T-cell (primary cell): ENCODE results near the gene ZNF816. TPM values are rescaled to one million over a fixed set of nuclear protein-coding genes. Genes with fewer than 3 reads are reported as not detected.
"Not testable (repeated sequence)": the region's sequence is repeated elsewhere in the genome, so short reads cannot be mapped to it uniquely, and the experiment has no call there.

ENCODE experiments used
- ATAC-seq, 4 experiments: fragments of 200-7000 bp in 3 of 4; fragments of 150-1000 bp in 1 of 4; cut with Tn5 transposase; replicated peaks in 1 of 4; 1 replicate in 3 of 4; 2 replicates in 1 of 4; pipeline ENCODE4 v1.10.0; 2021; ENCODE audit warnings: moderate library complexity in 3 of 4, mild to moderate bottlenecking in 2 of 4, moderate number of reproducible peaks in 1 of 4
- CTCF ChIA-PET, 2 donors: fragments of 300-600 bp; sonication (Branson Sonifier 250); formaldehyde crosslinking; loops; one replicate each; lab custom pipeline; 2022; ENCODE audit warnings: antibody characterized with exemption in 2 of 2; lab: Charles Lee
- POLR2A ChIA-PET, 2 donors: fragments of 300-600 bp; sonication (Branson Sonifier 250); formaldehyde crosslinking; loops; one replicate each; lab custom pipeline; 2022; ENCODE audit warnings: antibody characterized with exemption in 2 of 2; lab: Charles Lee
- DNase-seq, 35 experiments: peaks; one replicate each; pipeline versions ENCODE4 v3.0.0 to v3.0.0-alpha.2; 2013 to 2023
- H3K27ac ChIP-seq: one replicate; pipeline ENCODE4 v1.5.1; 2013; ENCODE audit warnings: low read length
- H3K27me3 ChIP-seq, 2 experiments: replicated peaks in 1 of 2; 1 replicate in 1 of 2; 2 replicates in 1 of 2; pipeline versions ENCODE4 v1.6.1 to v1.7.0; 2013; ENCODE audit warnings: low read length in 1 of 2, mixed read lengths in 1 of 2; ENCODE audit not compliant: control insufficient read depth in 2 of 2, insufficient read depth in 2 of 2; ENCODE audit errors: extremely low read depth in 1 of 2
- H3K36me3 ChIP-seq, 2 donors: 1 replicate in 1 of 2; 2 replicates in 1 of 2; pipeline versions ENCODE4 v1.6.1 to v1.7.0; 2013; ENCODE audit warnings: low read length in 1 of 2; ENCODE audit not compliant: control insufficient read depth in 2 of 2, insufficient read depth in 1 of 2; ENCODE audit errors: extremely low read depth in 1 of 2
- H3K4me1 ChIP-seq, 2 experiments: 1 replicate in 1 of 2; 2 replicates in 1 of 2; pipeline versions ENCODE4 v1.6.1 to v1.7.0; 2013; ENCODE audit warnings: low read length in 2 of 2, mixed read lengths in 1 of 2; ENCODE audit not compliant: insufficient read depth in 2 of 2, control insufficient read depth in 1 of 2; ENCODE audit errors: extremely low read depth in 1 of 2
- H3K4me3 ChIP-seq, 2 donors: 1 replicate in 1 of 2; 2 replicates in 1 of 2; pipeline versions ENCODE4 v1.5.1 to v1.7.0; 2013; ENCODE audit warnings: mild to moderate bottlenecking in 2 of 2, low read length in 1 of 2, moderate library complexity in 1 of 2; ENCODE audit not compliant: control insufficient read depth in 1 of 2; ENCODE audit errors: extremely low read depth in 1 of 2
- H3K9me3 ChIP-seq: 2 replicates; pipeline ENCODE4 v1.7.0; 2013
- H3K27ac Mint-ChIP-seq, 2 donors: one replicate each; pipeline ENCODE4 v1.8.0; 2020 to 2021; ENCODE audit warnings: mild to moderate bottlenecking in 2 of 2, mixed read lengths in 2 of 2
- H3K27me3 Mint-ChIP-seq, 2 donors: one replicate each; pipeline ENCODE4 v1.8.0; 2021 to 2022; ENCODE audit warnings: mixed read lengths in 2 of 2
- H3K36me3 Mint-ChIP-seq: one replicate; pipeline ENCODE4 v1.8.0; 2021; ENCODE audit warnings: mixed read lengths
- H3K4me1 Mint-ChIP-seq, 3 donors: one replicate each; pipeline ENCODE4 v1.8.0; 2020 to 2022; ENCODE audit warnings: mixed read lengths in 3 of 3, mild to moderate bottlenecking in 1 of 3
- H3K4me3 Mint-ChIP-seq, 3 donors: one replicate each; pipeline ENCODE4 v1.8.0; 2020 to 2022; ENCODE audit warnings: mild to moderate bottlenecking in 3 of 3, mixed read lengths in 3 of 3, moderate library complexity in 3 of 3
- H3K9me3 Mint-ChIP-seq, 3 donors: one replicate each; pipeline ENCODE4 v1.8.0; 2020 to 2022; ENCODE audit warnings: mixed read lengths in 3 of 3
- WGBS: methylation state at CpG from one replicate; pipeline ENCODE4 v1.1.5; 2013; ENCODE audit warnings: missing lambda C conversion rate; ENCODE audit not compliant: insufficient coverage; 5-methylcytosine and 5-hydroxymethylcytosine counted together
- total RNA-seq, 35 experiments: library from RNA in 6 of 35; stranded (reverse) in 6 of 35; fragments of 120-200 nt in 1 of 35; gene quantifications; one replicate each; pipeline versions ENCODE4 v1.2.1 to v1.2.4 and lab custom pipeline; 2013 to 2026

Gene ZNF816
- total RNA-seq, 5 donors from 2014 or later (not counting 1 experiment from before 2014, with no cell fraction given), result 6.4 to 23.4 (median 19.0) TPM

DNA sequence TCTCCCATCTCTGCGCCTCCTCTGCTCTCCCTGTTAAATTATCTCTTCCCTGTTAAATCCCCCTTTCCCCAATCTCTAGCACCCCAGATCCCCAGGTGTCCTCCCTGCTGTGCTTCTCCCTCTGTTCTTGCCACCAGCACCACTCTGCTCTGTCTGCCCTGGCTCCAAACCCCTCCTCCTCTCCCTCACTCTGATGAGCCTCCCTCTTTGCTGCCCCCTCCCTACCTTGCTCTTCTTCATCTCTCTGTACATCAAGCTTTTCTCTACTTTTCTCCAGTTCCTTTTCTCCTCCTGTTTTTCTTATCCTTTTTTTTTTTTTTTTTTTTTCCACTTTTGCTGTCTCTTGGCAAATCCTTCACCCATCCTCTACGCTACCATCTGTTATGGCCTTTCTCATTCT lies 21.2 kb downstream of the ZNF816 start:
- peaks cover 0 to 31% (median 23%) of the 10 kb centered on the region in 3 donors for H3K9me3 Mint-ChIP-seq
- not testable (repeated sequence) for H3K27ac ChIP-seq

GRCh38 chr19:52940905-52941304 lies 21.8 kb downstream of the ZNF816 start:
- ChIA-PET CTCF (interaction anchor here in 1 of 2 donors (0.6 kb wide), 1 partner anchor 39 kb away, joined by 3 read pairs; no protein-coding TSS in a partner anchor), POLR2A (interaction anchor here in 1 of 2 donors (0.6 kb wide), 1 partner anchor 204 kb away, joined by 4 read pairs; no protein-coding TSS in a partner anchor)
- not testable (repeated sequence) for H3K4me3 ChIP-seq, H3K36me3 ChIP-seq, DNase-seq, ATAC-seq, H3K27me3 Mint-ChIP-seq, H3K27me3 ChIP-seq, H3K27ac ChIP-seq, H3K9me3 ChIP-seq
- Mint-ChIP-seq H3K27ac (peak overlapping the region; percentile 89 to 90), H3K36me3 (peaks cover 24% of the 10 kb centered on the region), H3K9me3 (peaks cover 0 to 34% (median 24%) of the 10 kb centered on the region in 3 donors), H3K4me1 (peaks cover 28 to 35% (median 29%) of the 10 kb centered on the region in 3 donors), H3K4me3 (peak overlapping the region; percentile 88 to 93 (median 92))
- H3K4me1 ChIP-seq, result peaks cover 4 to 24% of the 10 kb centered on the region in 2 experiments
- 85% methylated on average over 5 of the region's 5 CpGs for WGBS

More for the DNA sequence above, 21.2 kb downstream of the ZNF816 start:
- H3K4me3 ChIP-seq, result peak overlapping the region; percentile 80 to 89
- peak in 1 of 35 experiments; percentile 7 for DNase-seq
- Mint-ChIP-seq H3K27ac (peak overlapping the region; percentile 89 to 90), H3K4me3 (peak overlapping the region; percentile 88 to 93 (median 92)), H3K4me1 (peaks cover 28 to 35% (median 29%) of the 10 kb centered on the region in 3 donors), H3K36me3 (peaks cover 19% of the 10 kb centered on the region)
- H3K27me3 Mint-ChIP-seq, H3K9me3 ChIP-seq, H3K27me3 ChIP-seq, POLR2A ChIA-PET, H3K36me3 ChIP-seq, ATAC-seq: not testable (repeated sequence)
- peaks cover 4 to 24% of the 10 kb centered on the region in 2 experiments for H3K4me1 ChIP-seq
- CTCF ChIA-PET, result interaction anchor here in 1 of 2 donors (0.6 kb wide), 1 partner anchor 40 kb away, joined by 3 read pairs; no protein-coding TSS in a partner anchor
- 89% methylated on average over 1 of the region's 2 CpGs for WGBS

GRCh38 chr19:52938761-52939160 lies 23.9 kb downstream of the ZNF816 start:
- ChIA-PET CTCF (no interaction called here), POLR2A (no interaction called here)
- no peak overlapping the region for H3K27ac ChIP-seq
- H3K4me3 Mint-ChIP-seq, result peak overlapping the region in 1 of 3 donors; percentile 39
- peaks cover 0 to 5% of the 10 kb centered on the region in 2 donors for H3K36me3 ChIP-seq
- ATAC-seq, result no peak
- H3K36me3 Mint-ChIP-seq, result peaks cover 28% of the 10 kb centered on the region
- H3K27me3 Mint-ChIP-seq, result no peaks in the 10 kb centered on the region
- no peaks in the 10 kb centered on the region for H3K27me3 ChIP-seq
- H3K9me3 ChIP-seq, result no peaks in the 10 kb centered on the region
- peaks cover 4 to 24% of the 10 kb centered on the region in 2 experiments for H3K4me1 ChIP-seq
- H3K27ac Mint-ChIP-seq, result peak overlapping the region; percentile 11 to 32
- H3K4me3 ChIP-seq, result no peak overlapping the region
- no peak for DNase-seq
- peaks cover 28 to 35% (median 29%) of the 10 kb centered on the region in 3 donors for H3K4me1 Mint-ChIP-seq
- peaks cover 0 to 28% (median 18%) of the 10 kb centered on the region in 3 donors for H3K9me3 Mint-ChIP-seq
- no CpG with 5 or more reads among the region's 5 CpGs for WGBS

GRCh38 chr19:52936954-52937325 lies 25.7 kb downstream of the ZNF816 start:
- H3K27me3 ChIP-seq, result no peaks in the 10 kb centered on the region
- H3K36me3 ChIP-seq, result peaks cover 0 to 5% of the 10 kb centered on the region in 2 donors
- Mint-ChIP-seq H3K4me3 (no peak overlapping the region), H3K36me3 (peaks cover 40% of the 10 kb centered on the region), H3K27me3 (no peaks in the 10 kb centered on the region), H3K9me3 (peaks cover 5 to 37% (median 25%) of the 10 kb centered on the region in 3 donors), H3K27ac (no peak overlapping the region), H3K4me1 (peaks cover 21 to 30% (median 26%) of the 10 kb centered on the region in 3 donors)
- DNase-seq, result no peak
- H3K27ac ChIP-seq, result no peak overlapping the region
- no peak for ATAC-seq
- ChIA-PET CTCF (no interaction called here), POLR2A (interaction anchor here in 1 of 2 donors (0.5 kb wide), 1 partner anchor 567 kb away, joined by 13 read pairs; the partner anchor contains the start of gene ZNF880)
- no peaks in the 10 kb centered on the region for H3K9me3 ChIP-seq
- WGBS, result 90% methylated on average over 3 of the region's 7 CpGs
- peaks cover 4 to 9% of the 10 kb centered on the region in 2 experiments for H3K4me1 ChIP-seq
- H3K4me3 ChIP-seq, result no peak overlapping the region

- no peak overlapping the region for H3K4me3 ChIP-seq
- peaks cover 15 to 24% (median 20%) of the 10 kb centered on the region in 3 donors for H3K4me1 Mint-ChIP-seq
- POLR2A ChIA-PET, result no interaction called here
- ATAC-seq (no peak), DNase-seq (no peak)
- H3K27me3 Mint-ChIP-seq, result no peaks in the 10 kb centered on the region
- H3K27me3 ChIP-seq, result no peaks in the 10 kb centered on the region
- peaks cover 40% of the 10 kb centered on the region for H3K36me3 Mint-ChIP-seq
- H3K9me3 Mint-ChIP-seq, result peaks cover 5 to 32% (median 25%) of the 10 kb centered on the region in 3 donors
- no peak overlapping the region for H3K27ac Mint-ChIP-seq
- peaks cover 1 to 6% of the 10 kb centered on the region in 2 experiments for H3K4me1 ChIP-seq
- H3K4me3 Mint-ChIP-seq, result no peak overlapping the region
- H3K27ac ChIP-seq, result no peak overlapping the region
- CTCF ChIA-PET, result no interaction called here
- no peaks in the 10 kb centered on the region for H3K9me3 ChIP-seq
- H3K36me3 ChIP-seq, result peaks cover 0 to 5% of the 10 kb centered on the region in 2 donors
- 60% methylated on average over 2 of the region's 12 CpGs for WGBS
Observed at GRCh38 chr19:52936151-52936953, 26.3 kb downstream of the ZNF816 start.

DNA sequence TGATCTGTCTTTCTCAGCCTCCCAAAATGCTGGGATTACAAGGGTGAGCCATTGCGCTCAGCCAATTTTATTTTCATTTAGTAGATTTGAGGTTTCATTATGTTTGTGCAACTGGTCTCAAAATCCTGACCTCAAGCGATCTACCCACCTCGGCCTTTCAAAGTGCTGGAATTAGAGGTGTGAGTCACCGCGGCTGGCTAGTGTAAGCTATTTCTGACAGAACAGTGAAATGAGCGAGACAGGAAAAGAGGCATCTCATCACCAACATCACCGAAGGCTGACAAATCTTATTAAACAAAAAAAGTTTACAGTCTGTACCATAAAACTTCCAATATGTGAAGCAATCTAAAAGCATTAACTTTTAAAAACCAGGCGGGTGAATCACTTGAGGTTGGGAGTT lies 27.2 kb downstream of the ZNF816 start:
- DNase-seq (no peak), ATAC-seq (no peak)
- H3K4me3 Mint-ChIP-seq, result no peak overlapping the region
- 100% methylated on average over 1 of the region's 8 CpGs for WGBS
- ChIA-PET POLR2A (no interaction called here), CTCF (no interaction called here)
- Histone ChIP-seq H3K27me3 (no peaks in the 10 kb centered on the region), H3K36me3 (peaks cover 0 to 5% of the 10 kb centered on the region in 2 donors), H3K4me3 (no peak overlapping the region), H3K27ac (no peak overlapping the region), H3K4me1 (peaks cover 0 to 4% of the 10 kb centered on the region in 2 experiments), H3K9me3 (no peaks in the 10 kb centered on the region)
- peaks cover 40% of the 10 kb centered on the region for H3K36me3 Mint-ChIP-seq
- peaks cover 5 to 29% (median 25%) of the 10 kb centered on the region in 3 donors for H3K9me3 Mint-ChIP-seq
- no peaks in the 10 kb centered on the region for H3K27me3 Mint-ChIP-seq
- H3K27ac Mint-ChIP-seq, result no peak overlapping the region
- H3K4me1 Mint-ChIP-seq, result peaks cover 9 to 18% (median 13%) of the 10 kb centered on the region in 3 donors
